Brain microvascular endothelial cell (primary cell): Measurements from ENCODE around the gene EPHX1.
"Not testable (repeated sequence)": the region's sequence is repeated elsewhere in the genome, so short reads cannot be mapped to it uniquely, and the experiment has no call there.

Experiments
- DNase-seq: peaks from one replicate; pipeline ENCODE4 v3.0.0-alpha.2; 2020
- H3K27ac ChIP-seq: fragments of 250-450 bp; sonication (Bioruptor Pico); 2 replicates; pipeline ENCODE4 v1.5.1; 2020; ENCODE audit warnings: mild to moderate bottlenecking, moderate library complexity
- H3K27me3 ChIP-seq: fragments of 250-450 bp; sonication (Bioruptor Pico); replicated peaks from 2 replicates; pipeline ENCODE4 v1.5.1; 2020; ENCODE audit warnings: mild to moderate bottlenecking
- H3K36me3 ChIP-seq: fragments of 250-450 bp; sonication (Bioruptor Pico); replicated peaks from 2 replicates; pipeline ENCODE4 v1.5.1; 2020; ENCODE audit warnings: mild to moderate bottlenecking
- H3K4me3 ChIP-seq: 2 replicates; pipeline ENCODE4 v1.5.1; 2011; ENCODE audit warnings: low read depth, mild to moderate bottlenecking, control low read depth, low read length, moderate library complexity
- CTCF ChIP-seq: IDR thresholded peaks from 2 replicates; pipeline ENCODE4 v1.5.1; 2011; ENCODE audit warnings: low read depth, mild to moderate bottlenecking, moderate library complexity, low read length, control low read depth, inconsistent platforms; ENCODE audit errors: missing control alignments
- in situ Hi-C: cut with HindIII; loops from 2 replicates; pipeline ENCODE4 v1.10.0; 2017; ENCODE audit warnings: low sequenced_read_pairs, low pct_ligation_motif_present

Gene EPHX1

GRCh38 chr1:225885336-225885735 lies 75.4 kb downstream of the EPHX1 start:
- Histone ChIP-seq H3K27me3 (no peaks in the 10 kb centered on the region), H3K4me3 (no peak overlapping the region)
- in situ Hi-C loops: no loop called here

GRCh38 chr1:225886159-225887029 lies 76.5 kb downstream of the EPHX1 start:
- no peak for DNase-seq
- Histone ChIP-seq H3K4me3 (no peak overlapping the region), H3K27me3 (no peaks in the 10 kb centered on the region), H3K27ac (no peak overlapping the region), H3K36me3 (no peaks in the 10 kb centered on the region)
- no peak for TF ChIP-seq CTCF
- in situ Hi-C loops: no loop called here

More at GRCh38 chr1:225885336-225885735, 75.4 kb downstream of the EPHX1 start:
- Histone ChIP-seq H3K36me3 (no peaks in the 10 kb centered on the region), H3K27ac (no peak overlapping the region)
- no peak for DNase-seq
- TF ChIP-seq CTCF: no peak

GRCh38 chr1:225887030-225887314 lies 77.0 kb downstream of the EPHX1 start:
- Histone ChIP-seq H3K27me3 (no peaks in the 10 kb centered on the region), H3K4me3 (no peak overlapping the region), H3K36me3 (no peaks in the 10 kb centered on the region), H3K27ac (no peak overlapping the region)
- no peak for DNase-seq
- TF ChIP-seq CTCF: no peak
- in situ Hi-C loops: no loop called here

- H3K36me3 ChIP-seq, DNase-seq: not testable (repeated sequence)
These were observed 77.8 kb downstream of the EPHX1 start for GRCh38 chr1:225887554-225888288.

GRCh38 chr1:225888289-225888897 lies 78.5 kb downstream of the EPHX1 start:
- in situ Hi-C loops: no loop called here
- Histone ChIP-seq H3K4me3 (no peak overlapping the region), H3K27ac (no peak overlapping the region), H3K27me3 (no peaks in the 10 kb centered on the region), H3K36me3 (no peaks in the 10 kb centered on the region)
- no peak for TF ChIP-seq CTCF
- DNase-seq: no peak

More at GRCh38 chr1:225887554-225888288, 77.8 kb downstream of the EPHX1 start:
- H3K27ac ChIP-seq, in situ Hi-C loops, H3K27me3 ChIP-seq, H3K4me3 ChIP-seq: not testable (repeated sequence)

- Histone ChIP-seq H3K4me3 (no peak within 1 kb of the TSS), H3K27ac (no peak within 1 kb of the TSS), H3K27me3 (no peaks in the 10 kb centered on the region), H3K36me3 (no peaks in the 10 kb centered on the region)
- no peak for DNase-seq
- TF ChIP-seq CTCF: no peak
- in situ Hi-C loops: no loop called here
These were observed 79.1 kb downstream of the EPHX1 start, which contains the start of gene LEFTY1 for GRCh38 chr1:225888898-225889601. Gene LEFTY1, minus strand, starts transcription at chr1:225889146. Its CDS starts 80 bp downstream, at chr1:225889066.
